Effector memory CD8-positive, alpha-beta T cell (primary cell): ENCODE measurements around the gene PAQR5.
A peak's percentile ranks its signal among the peaks of the same experiment; 100 is the strongest.

Experiments used
- ATAC-seq: fragments of 150-1000 bp; cut with Tn5 transposase; replicated peaks from 2 replicates; pipeline ENCODE4 v1.10.0; 2021; ENCODE audit warnings: mild to moderate bottlenecking, moderate library complexity
- DNase-seq, 3 experiments: peaks; one replicate each; pipeline ENCODE4 v3.0.0; 2021
- H3K27ac Mint-ChIP-seq, 2 donors: one replicate each; pipeline ENCODE4 v1.8.0; 2022; ENCODE audit warnings: mild to moderate bottlenecking in 2 of 2, mixed read lengths in 2 of 2, moderate library complexity in 2 of 2
- H3K27me3 Mint-ChIP-seq, 2 donors: one replicate each; pipeline ENCODE4 v1.8.0; 2022; ENCODE audit warnings: mixed read lengths in 2 of 2
- H3K36me3 Mint-ChIP-seq: one replicate; pipeline ENCODE4 v1.8.0; 2022; ENCODE audit warnings: mild to moderate bottlenecking, moderate library complexity, mixed read lengths; ENCODE audit not compliant: insufficient read depth
- H3K4me1 Mint-ChIP-seq, 2 donors: one replicate each; pipeline ENCODE4 v1.8.0; 2022; ENCODE audit warnings: low read depth in 2 of 2, mixed read lengths in 2 of 2
- H3K4me3 Mint-ChIP-seq, 2 donors: one replicate each; pipeline ENCODE4 v1.8.0; 2022; ENCODE audit warnings: mild to moderate bottlenecking in 2 of 2, mixed read lengths in 2 of 2, moderate library complexity in 2 of 2
- H3K9me3 Mint-ChIP-seq, 2 donors: one replicate each; pipeline ENCODE4 v1.8.0; 2022; ENCODE audit warnings: mixed read lengths in 2 of 2

Gene PAQR5

GRCh38 chr15:69452692-69453521 is 154.2 kb downstream of the PAQR5 start, which contains the start of gene RPLP1:
Gene RPLP1, plus strand, starts transcription at chr15:69452818. Its CDS starts 131 bp downstream, at chr15:69452949.
- Mint-ChIP-seq H3K4me3 (peak within 1 kb of the TSS; percentile 94 to 96), H3K9me3 (no peaks in the 10 kb centered on the region), H3K36me3 (peaks cover 57% of the 10 kb centered on the region), H3K27ac (peak within 1 kb of the TSS; percentile 96 to 99), H3K27me3 (no peaks in the 10 kb centered on the region), H3K4me1 (peaks cover 32 to 35% of the 10 kb centered on the region in 2 donors)
- ATAC-seq (peak; percentile 78), DNase-seq (peak; percentile 93 to 96 (median 95))

DNA sequence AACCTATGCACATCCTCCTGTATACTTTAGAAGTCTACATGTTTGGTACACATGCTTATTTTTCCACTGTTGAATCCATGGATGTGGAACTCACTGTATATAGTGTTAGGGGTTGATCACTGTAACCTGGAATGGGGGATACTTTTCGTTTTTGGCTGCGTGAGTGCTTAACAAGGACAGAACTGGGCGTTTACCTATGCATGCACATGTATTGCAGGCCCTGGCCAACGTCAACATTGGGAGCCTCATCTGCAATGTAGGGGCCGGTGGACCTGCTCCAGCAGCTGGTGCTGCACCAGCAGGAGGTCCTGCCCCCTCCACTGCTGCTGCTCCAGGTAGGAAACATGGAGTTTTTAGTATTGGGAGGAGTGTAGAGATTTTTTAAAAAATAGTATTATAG is 156.2 kb downstream of the PAQR5 start:
- peaks cover 60% of the 10 kb centered on the region for H3K36me3 Mint-ChIP-seq
- DNase-seq (no peak), ATAC-seq (no peak)
- H3K4me3 Mint-ChIP-seq = peak overlapping the region; percentile 94 to 96
- no peaks in the 10 kb centered on the region for H3K27me3 Mint-ChIP-seq
- H3K27ac Mint-ChIP-seq = peak overlapping the region; percentile 96 to 99
- H3K9me3 Mint-ChIP-seq = no peaks in the 10 kb centered on the region
- peaks cover 32 to 35% of the 10 kb centered on the region in 2 donors for H3K4me1 Mint-ChIP-seq

DNA sequence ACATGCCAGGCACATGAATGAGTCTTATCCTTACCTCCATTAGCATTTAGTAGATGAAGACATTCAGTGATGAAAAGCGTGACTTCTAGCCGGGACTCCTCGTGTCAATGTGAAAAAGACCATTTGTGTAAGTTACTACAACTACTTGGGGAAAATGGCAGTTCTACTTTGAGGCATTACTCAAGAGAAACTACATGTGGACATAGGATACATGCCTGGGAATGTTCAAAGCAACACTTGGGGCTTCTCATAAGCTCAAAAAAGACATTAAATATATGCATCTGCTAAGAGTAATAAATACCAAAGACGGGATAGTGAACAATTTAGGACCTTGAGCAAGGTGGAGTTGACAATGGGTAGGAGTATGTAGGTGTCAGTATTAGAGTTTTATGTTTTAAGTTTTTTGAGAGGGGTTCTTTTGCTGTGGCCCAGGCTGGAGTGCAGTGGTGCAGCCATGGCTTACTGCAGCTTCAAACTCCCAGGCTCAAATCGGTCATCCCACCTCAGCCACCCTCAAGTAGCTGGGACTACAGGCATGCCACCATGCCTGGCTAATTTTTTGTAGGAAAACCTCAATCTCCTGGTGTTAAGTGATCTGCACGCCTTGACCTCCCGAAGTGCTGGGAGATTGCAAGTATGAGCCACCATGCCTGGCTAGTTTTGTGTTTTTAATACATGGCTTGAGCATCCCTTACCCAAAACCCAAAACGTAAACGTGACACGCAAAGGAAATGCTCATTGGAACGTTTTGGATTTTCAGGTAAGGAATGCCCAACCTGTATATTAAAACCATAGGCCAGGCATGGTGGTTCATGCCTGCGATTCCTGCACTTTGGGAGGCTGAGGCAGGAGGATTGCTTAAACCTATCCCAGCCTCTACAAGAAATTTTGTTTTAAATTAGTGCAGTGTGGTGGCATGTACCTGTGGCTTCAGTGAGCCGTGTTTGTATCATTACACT is 157.8 kb downstream of the PAQR5 start:
- no peaks in the 10 kb centered on the region for H3K27me3 Mint-ChIP-seq
- H3K27ac Mint-ChIP-seq = peak overlapping the region; percentile 13 to 79
- peaks cover 62% of the 10 kb centered on the region for H3K36me3 Mint-ChIP-seq
- H3K4me3 Mint-ChIP-seq = no peak overlapping the region
- no peak for ATAC-seq
- DNase-seq = no peak
- H3K4me1 Mint-ChIP-seq = peaks cover 32 to 35% of the 10 kb centered on the region in 2 donors
- H3K9me3 Mint-ChIP-seq = no peaks in the 10 kb centered on the region
